HepG2 (cell line): Measurements from ENCODE around the gene MEGF6. TPM values are rescaled to one million over a fixed set of nuclear protein-coding genes. Genes with fewer than 3 reads are reported as not detected.

Experiments used
- CCDC6 ChIP-seq: sonication (generic); formaldehyde crosslinking; IDR thresholded peaks from 2 replicates; pipeline ENCODE4 v1.8.1; 2022; ENCODE audit warnings: mild to moderate bottlenecking, missing genetic modification reagents, moderate library complexity
- CEBPB ChIP-seq: IDR thresholded peaks from 2 replicates; pipeline ENCODE4 v1.6.1; 2011; ENCODE audit warnings: low read depth, low read length, improper control_type of control experiment, borderline replicate concordance
- FOXP4 ChIP-seq: sonication (generic); formaldehyde crosslinking; IDR thresholded peaks from 2 replicates; pipeline ENCODE4 v1.4.0; 2020; ENCODE audit warnings: missing genetic modification reagents
- KLF9 ChIP-seq: IDR thresholded peaks from 2 replicates; pipeline ENCODE4 v1.6.1; 2016; ENCODE audit warnings: low read depth
- MAFG ChIP-seq: sonication (generic); formaldehyde crosslinking; IDR thresholded peaks from 2 replicates; pipeline ENCODE4 v1.5.1; 2020; ENCODE audit warnings: mild to moderate bottlenecking, missing genetic modification reagents
- MIER3 ChIP-seq: IDR thresholded peaks from 2 replicates; pipeline ENCODE4 v1.6.1; 2016; ENCODE audit warnings: missing compliant biosample characterization, borderline replicate concordance
- NBN ChIP-seq: fragments of 450-650 bp; conservative IDR thresholded peaks from 2 replicates; pipeline ENCODE4 v1.6.1; 2017
- NCOA1 ChIP-seq: sonication (generic); formaldehyde crosslinking; IDR thresholded peaks from 2 replicates; pipeline ENCODE4 v1.9.0; 2021; ENCODE audit warnings: missing genetic modification reagents
- NFE2L2 ChIP-seq: fragments of 150-350 bp; IDR thresholded peaks from 2 replicates; pipeline ENCODE4 v1.6.1; 2014; ENCODE audit warnings: low read length
- PHF20 ChIP-seq: sonication (generic); formaldehyde crosslinking; IDR thresholded peaks from 2 replicates; pipeline ENCODE4 v1.5.0; 2020; ENCODE audit warnings: mild to moderate bottlenecking, missing genetic modification reagents
- RARG ChIP-seq: sonication (generic); formaldehyde crosslinking; IDR thresholded peaks from 2 replicates; pipeline ENCODE4 v1.4.0; 2020; ENCODE audit warnings: low read depth, mild to moderate bottlenecking, missing genetic modification reagents
- REST ChIP-seq, 2 experiments: IDR thresholded peaks; 2 replicates each; pipeline ENCODE4 v1.6.1; 2011 to 2012; ENCODE audit warnings: low read length in 2 of 2, borderline replicate concordance in 1 of 2, low read depth in 1 of 2, mild to moderate bottlenecking in 1 of 2, moderate library complexity in 1 of 2
- YEATS4 ChIP-seq: sonication (generic); formaldehyde crosslinking; IDR thresholded peaks from 2 replicates; pipeline ENCODE4 v1.4.0; 2020; ENCODE audit warnings: missing genetic modification reagents, borderline replicate concordance
- ZBTB2 ChIP-seq: sonication (generic); formaldehyde crosslinking; IDR thresholded peaks from 2 replicates; pipeline ENCODE4 v1.8.0; 2022; ENCODE audit warnings: low read depth, missing genetic modification reagents
- ZFP37 ChIP-seq: sonication (generic); formaldehyde crosslinking; IDR thresholded peaks from 2 replicates; pipeline ENCODE4 v1.4.0; 2020; ENCODE audit warnings: missing genetic modification reagents, borderline replicate concordance
- ZFP82 ChIP-seq: sonication (generic); formaldehyde crosslinking; IDR thresholded peaks from 2 replicates; pipeline ENCODE4 v1.5.1; 2020; ENCODE audit warnings: mild to moderate bottlenecking, missing genetic modification reagents, borderline replicate concordance
- ZNF556 ChIP-seq: sonication (generic); formaldehyde crosslinking; IDR thresholded peaks from 2 replicates; pipeline ENCODE4 v1.4.0; 2020; ENCODE audit warnings: mild to moderate bottlenecking, missing genetic modification reagents, borderline replicate concordance
- ZNF652 ChIP-seq: IDR thresholded peaks from 2 replicates; pipeline ENCODE4 v1.6.1; 2016; ENCODE audit warnings: low read depth, borderline replicate concordance
- ZNF724P ChIP-seq: sonication (generic); formaldehyde crosslinking; IDR thresholded peaks from 2 replicates; pipeline ENCODE4 v1.8.0; 2022; ENCODE audit warnings: missing genetic modification reagents, borderline replicate concordance
- ZXDC ChIP-seq: sonication (generic); formaldehyde crosslinking; IDR thresholded peaks from 2 replicates; pipeline ENCODE4 v1.5.0; 2020; ENCODE audit warnings: mild to moderate bottlenecking, missing genetic modification reagents
- polyA plus RNA-seq, 8 experiments: library from polyadenylated mRNA; depleted of rRNA in 3 of 8; stranded (reverse) in 7 of 8; unstranded in 1 of 8; fragments of >200 nt; fragmentation: Illumina TruSeq in 4 of 8; extraction: Trizol in 4 of 8; gene quantifications; 2 replicates each; pipeline versions ENCODE4 v1.2.1 to v1.2.3, GENCODE V29; 2011 to 2016; ENCODE audit warnings: low read depth in 4 of 8, missing spikeins in 1 of 8, mixed read lengths in 1 of 8; ENCODE audit not compliant: insufficient read depth in 1 of 8
- total RNA-seq, 5 experiments: library from RNA; depleted of rRNA; stranded (reverse); fragments of >200 nt; fragmentation: Illumina TruSeq; extraction: Trizol; gene quantifications; 2 replicates each; pipeline ENCODE4 v1.2.3, GENCODE V29; 2016; ENCODE audit warnings: low read depth in 1 of 5

Gene MEGF6
- total and polyA plus RNA-seq, 2 of the 13 experiments (the other 11 are each of a cell fraction or from before 2014, with no cell fraction given), result 1.9 TPM

GRCh38 chr1:3649342-3650247 is 38.3 kb upstream of the MEGF6 start, which contains the start of gene WRAP73 (continued):
- no peak for TF ChIP-seq ZXDC (CRISPR knock-in tag)
- TF ChIP-seq MAFG (CRISPR knock-in tag), result no peak
- TF ChIP-seq CCDC6 (CRISPR knock-in tag), result no peak
- TF ChIP-seq NCOA1 (CRISPR knock-in tag), result no peak
- no peak for TF ChIP-seq MIER3
- TF ChIP-seq ZNF724P, result 0 out of 2 replicates have a peak, but pooled peaks have one; percentile 40
- TF ChIP-seq REST (IDR thresholded peaks at IDR 0.05; ENCODE audit: borderline replicate concordance in 1 of 2, low read depth in 1 of 2, low read length in 2 of 2), result no peak
- TF ChIP-seq ZNF652 (CRISPR knock-in tag), result no peak
- no peak for TF ChIP-seq NBN
- TF ChIP-seq CEBPB, result no peak
- TF ChIP-seq ZNF556 (CRISPR knock-in tag), result peak; percentile 34; the same call in 1 of the 2 replicates
- TF ChIP-seq ZFP37 (CRISPR knock-in tag), result no peak
- no peak for TF ChIP-seq ZFP82 (CRISPR knock-in tag)
- TF ChIP-seq KLF9 (CRISPR knock-in tag), result no peak
- peak; percentile 20; the same call in 1 of the 2 replicates for TF ChIP-seq YEATS4 (CRISPR knock-in tag)
- TF ChIP-seq RARG (CRISPR knock-in tag), result no peak
- TF ChIP-seq ZBTB2, result no peak
- TF ChIP-seq FOXP4 (CRISPR knock-in tag), result no peak
- no peak for TF ChIP-seq NFE2L2
- no peak for TF ChIP-seq PHF20
